ENCODE results near the gene SHROOM4.

SHROOM4 gene

DNA sequence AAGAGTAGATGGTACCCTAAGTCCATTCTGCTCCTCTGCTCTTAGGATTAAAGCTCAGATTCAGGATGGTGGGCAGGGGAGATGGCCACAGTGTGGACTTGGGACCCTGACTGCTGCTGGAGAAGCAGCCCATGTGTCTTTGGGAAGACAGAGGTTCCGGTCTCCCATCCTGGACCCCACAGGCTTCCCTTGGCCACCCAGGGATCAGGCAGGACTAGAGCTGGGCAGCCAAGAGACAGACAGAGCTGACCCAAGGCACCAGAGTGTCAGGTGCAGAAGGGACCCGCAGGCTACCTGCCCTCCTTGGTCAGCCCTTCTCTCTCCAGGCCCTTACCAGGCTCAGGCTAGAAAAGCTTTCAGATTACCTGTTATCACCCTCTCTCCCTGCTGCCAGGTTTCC, 25.7 kb upstream of the SHROOM4 start:
- H3K27ac ChIP-seq = no peak overlapping the region
- TF ChIP-seq CTCF (conservative IDR thresholded peaks at IDR 0.05) = no peak

- no peak for TF ChIP-seq CTCF (conservative IDR thresholded peaks at IDR 0.05)
- H3K27ac ChIP-seq = no peak overlapping the region
These were observed 25.0 kb upstream of the SHROOM4 start for GRCh38 chrX:50838820-50839600.

DNA sequence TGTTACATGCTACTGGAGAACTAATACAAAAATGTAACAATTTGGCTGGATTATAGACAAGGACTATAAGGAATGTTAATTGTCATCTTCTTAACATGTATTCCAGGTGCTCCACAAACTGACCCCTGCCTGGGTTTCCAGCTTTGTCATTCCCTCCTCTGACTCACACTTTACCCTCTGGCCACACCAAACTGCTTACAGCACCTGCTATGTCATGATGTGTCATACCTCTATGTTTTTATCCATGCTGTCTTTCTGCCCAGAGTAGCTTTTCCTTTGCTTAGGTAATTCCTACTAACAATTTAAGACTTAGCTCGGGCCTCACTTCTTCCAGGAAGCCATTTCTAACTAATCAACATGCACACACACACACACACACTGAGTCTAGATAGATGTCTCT, 14.0 kb upstream of the SHROOM4 start:
- TF ChIP-seq CTCF (conservative IDR thresholded peaks at IDR 0.05) = no peak
- no peak overlapping the region for H3K27ac ChIP-seq

GRCh38 chrX:50825825-50826224, 11.8 kb upstream of the SHROOM4 start:
- no peak for TF ChIP-seq CTCF (conservative IDR thresholded peaks at IDR 0.05)
- no peak overlapping the region for H3K27ac ChIP-seq

DNA sequence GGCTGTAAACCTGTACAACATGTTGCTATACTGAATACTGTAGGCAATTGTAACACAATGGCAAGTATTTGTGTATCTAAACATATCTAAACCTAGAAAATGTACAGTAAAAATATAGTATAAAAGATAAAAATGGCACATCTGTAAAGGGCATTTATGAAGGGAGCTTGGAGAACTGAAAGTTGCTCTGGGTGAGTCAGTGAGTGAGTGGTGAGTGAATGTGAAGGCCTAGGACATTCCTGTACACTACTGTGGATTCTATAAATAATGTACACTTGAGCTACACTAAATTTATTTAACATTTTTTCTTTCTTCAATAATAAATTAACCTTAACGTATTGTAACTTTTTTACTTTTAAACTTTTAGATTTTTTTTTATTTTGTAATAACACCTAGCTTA, 5.0 kb upstream of the SHROOM4 start:
- TF ChIP-seq CTCF (conservative IDR thresholded peaks at IDR 0.05) = no peak
- no peak overlapping the region for H3K27ac ChIP-seq

DNA sequence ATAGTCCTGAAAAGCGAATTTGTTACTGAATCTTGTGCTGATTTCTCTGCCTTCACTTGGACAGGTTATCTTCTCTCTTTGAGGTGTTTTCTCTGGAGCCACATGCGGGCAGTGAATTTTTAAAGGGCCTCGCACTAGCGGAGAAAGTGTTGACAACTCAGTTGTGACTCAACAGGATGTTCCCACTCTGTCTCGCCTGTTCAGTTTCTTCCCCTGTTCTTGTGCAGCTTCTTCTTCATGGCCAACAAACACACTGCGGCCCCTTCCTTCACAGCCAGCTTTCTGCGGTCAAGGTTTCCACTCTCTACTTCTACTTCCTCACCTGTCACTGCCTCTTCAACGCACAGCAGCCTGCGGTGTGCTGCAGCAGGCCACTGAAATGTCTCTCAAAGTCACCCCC, 1.1 kb upstream of the SHROOM4 start:
- no peak for TF ChIP-seq CTCF (conservative IDR thresholded peaks at IDR 0.05)
- H3K27ac ChIP-seq = no peak overlapping the region

DNA sequence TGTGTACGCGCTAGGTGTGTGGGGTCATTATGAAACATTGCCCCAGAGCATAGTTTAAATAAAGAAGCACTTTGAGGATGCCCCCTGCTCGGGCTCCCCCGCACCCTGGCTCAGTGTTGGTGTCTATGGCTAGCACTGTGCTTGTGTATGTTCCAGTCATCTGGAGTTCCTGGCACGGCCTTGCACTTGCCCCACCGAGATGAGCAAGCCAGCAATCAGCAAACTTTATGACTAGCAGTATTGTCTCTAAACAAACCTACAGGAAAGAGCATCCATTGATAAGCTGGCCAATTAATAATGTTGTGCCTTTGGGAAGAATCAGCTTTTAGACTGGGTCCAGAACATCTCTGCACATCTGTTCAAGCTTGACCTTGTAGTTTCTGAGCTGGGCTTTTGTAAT, 707 bp upstream of the SHROOM4 start:
- no peak for TF ChIP-seq CTCF (conservative IDR thresholded peaks at IDR 0.05)
- no peak overlapping the region for H3K27ac ChIP-seq

All from VCaP (cell line).